Mesendoderm (in vitro differentiated cells): ENCODE measurements around the gene FBLN2.

ENCODE experiments used
- DNase-seq: peaks from one replicate; pipeline ENCODE4 v3.0.0; 2013
- H2AK5ac ChIP-seq: 2 replicates; pipeline ENCODE4 v1.6.1; 2013; ENCODE audit warnings: low read length, inconsistent platforms
- H2BK120ac ChIP-seq: 2 replicates; pipeline ENCODE4 v1.6.1; 2013; ENCODE audit warnings: low read depth, mild to moderate bottlenecking, low read length, moderate library complexity, mixed read lengths
- H2BK15ac ChIP-seq: replicated peaks from 2 replicates; pipeline ENCODE4 v1.6.1; 2013; ENCODE audit warnings: low read depth, mild to moderate bottlenecking, moderate library complexity
- H2BK5ac ChIP-seq: 2 replicates; pipeline ENCODE4 v1.6.1; 2013; ENCODE audit warnings: low read length, inconsistent platforms
- H3K18ac ChIP-seq: 2 replicates; pipeline ENCODE4 v1.6.1; 2013; ENCODE audit warnings: mild to moderate bottlenecking, low read length, mixed read lengths
- H3K23ac ChIP-seq: one replicate; pipeline ENCODE4 v1.6.1; 2013; ENCODE audit warnings: low read length
- H3K27ac ChIP-seq: 2 replicates; pipeline ENCODE4 v1.5.1; 2013; ENCODE audit warnings: low read depth, mild to moderate bottlenecking, inconsistent platforms, low read length, moderate library complexity
- H3K27me3 ChIP-seq: 2 replicates; pipeline ENCODE4 v1.6.1; 2013; ENCODE audit warnings: low read length, control low read depth, mild to moderate bottlenecking, inconsistent platforms; ENCODE audit not compliant: insufficient read depth, poor library complexity
- H3K36me3 ChIP-seq: 2 replicates; pipeline ENCODE4 v1.6.1; 2013; ENCODE audit warnings: low read length, inconsistent platforms; ENCODE audit not compliant: control insufficient read depth, insufficient read depth
- H3K4ac ChIP-seq: one replicate; pipeline ENCODE4 v1.6.1; 2013; ENCODE audit warnings: low read depth, mild to moderate bottlenecking, low read length, moderate library complexity
- H3K4me1 ChIP-seq: 2 replicates; pipeline ENCODE4 v1.6.1; 2013; ENCODE audit warnings: low read depth, low read length, inconsistent platforms; ENCODE audit not compliant: control insufficient read depth
- H3K4me2 ChIP-seq: 2 replicates; pipeline ENCODE4 v1.6.1; 2013; ENCODE audit warnings: low read length
- H3K4me3 ChIP-seq: 2 replicates; pipeline ENCODE4 v1.5.1; 2013; ENCODE audit warnings: mild to moderate bottlenecking, low read length
- H3K56ac ChIP-seq: one replicate; pipeline ENCODE4 v1.6.1; 2013; ENCODE audit warnings: low read length
- H3K79me1 ChIP-seq: 2 replicates; pipeline ENCODE4 v1.6.1; 2013; ENCODE audit warnings: low read length, inconsistent platforms
- H3K79me2 ChIP-seq: 2 replicates; pipeline ENCODE4 v1.6.1; 2013; ENCODE audit warnings: mild to moderate bottlenecking, low read length; ENCODE audit not compliant: control insufficient read depth, insufficient read depth
- H3K9ac ChIP-seq: 2 replicates; pipeline ENCODE4 v1.6.1; 2013; ENCODE audit warnings: low read length, inconsistent platforms
- H4K5ac ChIP-seq: one replicate; pipeline ENCODE4 v1.6.1; 2013; ENCODE audit warnings: low read length
- H4K8ac ChIP-seq: one replicate; pipeline ENCODE4 v1.6.1; 2013; ENCODE audit warnings: low read depth, mild to moderate bottlenecking, control low read depth, low read length, moderate library complexity
- WGBS: extraction: QIAGEN DNeasy Blood & Tissue Kit; methylation state at CpG from one replicate; pipeline ENCODE4 v1.1.7; 2013; ENCODE audit warnings: low lambda C conversion rate, missing lambda C conversion rate; ENCODE audit not compliant: insufficient coverage; ENCODE audit errors: extremely low coverage; 5-methylcytosine and 5-hydroxymethylcytosine counted together

Gene FBLN2

DNA sequence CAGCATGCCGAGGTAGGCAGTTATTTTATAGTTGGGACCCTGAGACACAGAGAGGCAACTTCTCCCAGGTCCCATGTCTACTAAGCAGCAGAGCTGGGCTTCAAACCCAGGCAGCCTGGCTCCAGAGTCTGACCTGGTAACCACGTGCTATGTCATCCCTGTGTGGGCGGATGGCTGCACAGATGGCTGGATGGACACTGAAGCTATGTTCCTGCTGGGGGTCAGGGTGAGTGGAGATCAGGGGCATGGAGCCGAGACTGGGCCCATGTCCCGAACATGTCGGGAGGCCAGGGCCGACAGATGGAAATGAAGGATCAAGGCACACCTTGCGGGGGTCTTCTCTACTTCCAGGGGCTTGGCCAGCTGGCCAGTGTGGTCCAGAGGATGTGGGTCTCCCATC is 9.3 kb upstream of the FBLN2 start:
- DNase-seq, result no peak
- H3K4me3 ChIP-seq, result no peak overlapping the region
- no peak overlapping the region for H3K4ac ChIP-seq
- no peak overlapping the region for H3K4me2 ChIP-seq
- no CpG with 5 or more reads among the region's 8 CpGs for WGBS
- H3K27me3 ChIP-seq, result no peaks in the 10 kb centered on the region
- no peaks in the 10 kb centered on the region for H3K4me1 ChIP-seq
- H3K27ac ChIP-seq, result no peak overlapping the region
- no peak overlapping the region for H2AK5ac ChIP-seq
- no peak overlapping the region for H3K18ac ChIP-seq
- H3K56ac ChIP-seq, result no peak overlapping the region
- no peak overlapping the region for H3K23ac ChIP-seq
- no peak overlapping the region for H3K9ac ChIP-seq
- H2BK15ac ChIP-seq, result no peak overlapping the region
- no peak overlapping the region for H2BK5ac ChIP-seq
- no peak overlapping the region for H4K8ac ChIP-seq
- H3K79me2 ChIP-seq, result no peaks in the 10 kb centered on the region
- no peak overlapping the region for H2BK120ac ChIP-seq
- no peaks in the 10 kb centered on the region for H3K79me1 ChIP-seq
- no peak overlapping the region for H4K5ac ChIP-seq
- H3K36me3 ChIP-seq, result no peaks in the 10 kb centered on the region

DNA sequence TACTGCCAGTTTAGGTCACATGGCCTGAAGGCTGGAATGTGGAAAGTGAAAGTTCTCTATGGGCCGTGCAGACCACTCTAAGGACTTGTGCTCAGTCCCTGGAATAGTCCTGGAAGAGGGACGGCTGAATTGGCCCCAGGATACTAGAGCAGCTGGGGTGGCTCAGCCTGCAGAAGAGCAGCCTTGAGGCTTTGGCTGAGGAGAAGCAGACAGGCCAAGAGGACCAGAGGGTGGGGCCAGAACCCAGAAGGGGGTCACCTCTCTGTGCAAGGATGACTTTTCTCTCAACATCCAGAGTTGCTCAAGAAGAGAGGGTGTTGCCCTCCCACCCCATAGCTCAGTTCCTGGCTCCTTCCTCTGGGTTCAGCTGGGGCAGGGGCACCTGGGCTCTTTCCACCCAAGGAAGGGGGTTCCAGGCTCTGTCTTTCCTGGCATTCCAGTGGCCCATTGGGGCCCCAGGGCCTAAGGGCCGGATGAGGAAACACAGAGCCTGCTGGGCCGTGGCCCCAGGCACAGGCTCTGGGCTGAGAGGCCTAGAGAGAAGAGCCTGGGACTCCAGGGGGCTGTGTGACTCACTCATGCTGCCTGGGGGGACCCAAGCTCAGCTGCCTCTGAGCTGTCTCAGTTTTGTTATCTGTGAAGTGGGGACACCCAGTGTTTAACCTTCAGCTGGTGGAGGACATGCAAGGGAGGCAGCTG is 8.5 kb upstream of the FBLN2 start:
- Histone ChIP-seq H4K8ac (no peak overlapping the region), H3K4me1 (no peaks in the 10 kb centered on the region), H3K4me3 (no peak overlapping the region)

DNA sequence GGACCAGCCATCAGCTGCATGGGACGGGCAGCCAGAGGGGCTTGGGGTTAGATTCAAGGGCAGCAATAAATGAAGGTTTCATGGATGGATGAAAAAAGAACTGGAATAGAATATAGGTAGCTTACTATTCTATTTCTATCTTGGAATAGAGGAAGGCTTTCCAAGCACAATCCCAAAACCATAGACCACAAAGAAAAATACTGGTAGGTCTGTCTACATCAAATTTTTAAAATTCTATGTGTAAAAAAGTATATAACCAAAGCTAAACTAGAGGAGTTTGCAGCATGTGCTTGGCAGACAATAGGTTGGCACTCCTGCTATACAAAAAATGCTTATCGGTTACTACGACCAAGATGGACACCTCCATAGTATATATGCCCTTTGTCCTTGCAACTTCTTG is 7.2 kb upstream of the FBLN2 start:
- no peak overlapping the region for H3K9ac ChIP-seq
- WGBS, result no CpG with 5 or more reads among the region's 3 CpGs
- no peak overlapping the region for H3K18ac ChIP-seq
- no peak for DNase-seq
- H3K27me3 ChIP-seq, result no peaks in the 10 kb centered on the region
- no peak overlapping the region for H2BK5ac ChIP-seq
- no peak overlapping the region for H3K4ac ChIP-seq
- H2AK5ac ChIP-seq, result no peak overlapping the region
- H4K8ac ChIP-seq, result no peak overlapping the region
- H3K4me1 ChIP-seq, result peaks cover 8% of the 10 kb centered on the region
- no peak overlapping the region for H3K4me3 ChIP-seq
- no peaks in the 10 kb centered on the region for H3K36me3 ChIP-seq
- no peak overlapping the region for H3K23ac ChIP-seq
- H4K5ac ChIP-seq, result no peak overlapping the region
- no peaks in the 10 kb centered on the region for H3K79me1 ChIP-seq
- H2BK120ac ChIP-seq, result no peak overlapping the region
- no peak overlapping the region for H3K56ac ChIP-seq
- no peak overlapping the region for H2BK15ac ChIP-seq
- H3K79me2 ChIP-seq, result no peaks in the 10 kb centered on the region
- no peak overlapping the region for H3K4me2 ChIP-seq
- no peak overlapping the region for H3K27ac ChIP-seq

More for the DNA sequence above, 8.5 kb upstream of the FBLN2 start:
- Histone ChIP-seq H3K27me3 (no peaks in the 10 kb centered on the region), H3K56ac (no peak overlapping the region), H2BK5ac (no peak overlapping the region), H3K23ac (no peak overlapping the region), H3K9ac (no peak overlapping the region), H2BK120ac (no peak overlapping the region), H3K4me2 (no peak overlapping the region), H3K36me3 (no peaks in the 10 kb centered on the region), H3K4ac (no peak overlapping the region), H3K79me2 (no peaks in the 10 kb centered on the region), H3K27ac (no peak overlapping the region), H3K79me1 (no peaks in the 10 kb centered on the region), H3K18ac (no peak overlapping the region), H2AK5ac (no peak overlapping the region), H4K5ac (no peak overlapping the region), H2BK15ac (no peak overlapping the region)
- no CpG with 5 or more reads among the region's 4 CpGs for WGBS
- DNase-seq, result no peak

DNA sequence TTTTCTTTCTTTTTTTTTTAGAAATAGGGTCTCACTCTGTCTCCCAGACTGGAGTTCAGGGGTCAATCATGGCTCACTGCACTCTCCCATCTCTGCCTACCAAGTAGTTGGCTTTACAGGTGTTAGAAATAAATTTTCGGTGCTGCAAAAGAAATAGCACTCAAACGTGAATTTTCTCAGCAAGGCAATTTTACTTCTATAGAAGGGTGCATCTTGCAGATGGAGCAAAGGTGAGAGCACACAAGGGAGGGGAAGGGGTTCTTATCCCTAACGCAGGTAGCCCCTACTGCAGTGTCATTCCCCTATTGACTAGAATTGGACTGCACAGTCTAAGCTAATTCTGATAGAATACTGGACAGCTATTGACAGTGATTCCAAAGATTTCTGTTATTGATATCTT is 6.8 kb upstream of the FBLN2 start:
- Histone ChIP-seq H3K9ac (no peak overlapping the region), H4K8ac (no peak overlapping the region), H2BK15ac (no peak overlapping the region), H2BK120ac (no peak overlapping the region), H3K23ac (no peak overlapping the region), H3K36me3 (no peaks in the 10 kb centered on the region), H2BK5ac (no peak overlapping the region), H3K4ac (no peak overlapping the region), H3K79me1 (no peaks in the 10 kb centered on the region), H3K27ac (no peak overlapping the region), H3K56ac (no peak overlapping the region), H4K5ac (no peak overlapping the region), H2AK5ac (no peak overlapping the region), H3K18ac (no peak overlapping the region), H3K27me3 (no peaks in the 10 kb centered on the region), H3K4me1 (peaks cover 9% of the 10 kb centered on the region), H3K79me2 (no peaks in the 10 kb centered on the region), H3K4me2 (no peak overlapping the region), H3K4me3 (no peak overlapping the region)
- no peak for DNase-seq
- no CpG with 5 or more reads among the region's 3 CpGs for WGBS

DNA sequence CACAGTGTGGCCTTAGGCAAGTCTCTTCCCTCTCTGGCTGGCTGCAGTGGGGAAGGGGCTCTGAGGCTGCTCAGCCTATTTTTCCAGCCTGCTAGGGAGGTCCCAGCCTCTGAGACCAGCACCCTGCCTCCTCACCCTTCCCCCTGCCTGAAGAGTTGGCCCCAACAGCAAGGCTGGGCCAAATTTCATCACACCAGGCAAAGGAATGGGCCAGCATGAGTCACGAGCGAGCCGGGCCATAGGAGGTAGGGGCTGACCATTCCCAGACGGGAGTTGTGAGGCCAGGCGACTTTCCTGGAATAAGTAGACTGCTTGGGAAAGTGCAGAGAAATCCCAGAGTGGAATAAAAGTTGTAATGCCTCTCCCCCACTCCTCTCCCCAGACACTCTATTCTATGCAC is 5.7 kb upstream of the FBLN2 start:
- H2AK5ac ChIP-seq, result no peak overlapping the region

DNA sequence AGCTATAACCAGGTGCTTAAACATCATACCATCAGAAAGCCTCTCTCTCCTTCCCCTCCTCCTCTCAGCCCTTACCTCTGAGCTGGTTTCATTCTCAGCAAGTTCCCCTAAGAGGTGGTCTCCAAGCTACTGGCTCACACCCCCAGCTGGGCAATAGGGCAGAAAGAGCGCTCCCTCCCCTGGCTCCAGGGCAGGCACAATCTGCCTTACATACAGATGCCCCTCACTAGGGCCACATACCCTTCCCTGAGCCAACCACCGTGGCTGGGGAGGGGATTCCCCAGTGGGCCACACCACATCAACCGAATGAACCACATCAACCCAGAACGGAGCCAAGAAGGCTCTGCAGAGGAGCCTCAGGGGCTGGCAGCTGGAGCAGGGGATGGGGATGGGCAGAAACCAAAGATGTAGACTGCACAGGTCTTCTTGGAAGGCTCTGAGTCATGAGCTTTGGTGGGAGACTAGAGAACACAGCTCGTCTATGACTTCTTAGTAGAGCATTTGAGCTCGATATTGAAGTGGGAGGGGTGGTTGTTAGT is 4.6 kb upstream of the FBLN2 start:
- DNase-seq, result no peak
- no peaks in the 10 kb centered on the region for H3K79me2 ChIP-seq
- H2AK5ac ChIP-seq, result peak overlapping the region; percentile 46
- H3K9ac ChIP-seq, result no peak overlapping the region
- H3K4me1 ChIP-seq, result peaks cover 19% of the 10 kb centered on the region
- no peaks in the 10 kb centered on the region for H3K27me3 ChIP-seq
- WGBS, result no CpG with 5 or more reads among the region's 6 CpGs
- H4K5ac ChIP-seq, result no peak overlapping the region
- H3K18ac ChIP-seq, result no peak overlapping the region
- H3K36me3 ChIP-seq, result no peaks in the 10 kb centered on the region
- H2BK120ac ChIP-seq, result peak overlapping the region; percentile 46
- no peak overlapping the region for H3K4me2 ChIP-seq
- no peak overlapping the region for H2BK15ac ChIP-seq
- no peak overlapping the region for H3K23ac ChIP-seq
- no peak overlapping the region for H3K27ac ChIP-seq
- no peak overlapping the region for H2BK5ac ChIP-seq
- no peak overlapping the region for H3K56ac ChIP-seq
- no peak overlapping the region for H3K4me3 ChIP-seq
- H4K8ac ChIP-seq, result no peak overlapping the region
- no peaks in the 10 kb centered on the region for H3K79me1 ChIP-seq
- H3K4ac ChIP-seq, result no peak overlapping the region

More for the DNA sequence above, 5.7 kb upstream of the FBLN2 start:
- H3K4me1 ChIP-seq, result peaks cover 16% of the 10 kb centered on the region
- no peak overlapping the region for H4K8ac ChIP-seq
- no peaks in the 10 kb centered on the region for H3K27me3 ChIP-seq
- peak; percentile 81 for DNase-seq
- H2BK120ac ChIP-seq, result no peak overlapping the region
- peak overlapping the region; percentile 39 for H3K4ac ChIP-seq
- H3K4me2 ChIP-seq, result no peak overlapping the region
- no CpG with 5 or more reads among the region's 5 CpGs for WGBS
- peak overlapping the region; percentile 1 for H3K56ac ChIP-seq
- H2BK15ac ChIP-seq, result no peak overlapping the region
- no peak overlapping the region for H3K4me3 ChIP-seq
- no peaks in the 10 kb centered on the region for H3K36me3 ChIP-seq
- no peaks in the 10 kb centered on the region for H3K79me2 ChIP-seq
- no peak overlapping the region for H3K23ac ChIP-seq
- H3K79me1 ChIP-seq, result no peaks in the 10 kb centered on the region
- H3K27ac ChIP-seq, result no peak overlapping the region
- no peak overlapping the region for H2BK5ac ChIP-seq
- H3K18ac ChIP-seq, result peak overlapping the region; percentile 16
- no peak overlapping the region for H3K9ac ChIP-seq
- H4K5ac ChIP-seq, result no peak overlapping the region
